NCI-H748 (cell line): ENCODE data around the gene SELE.
A peak's percentile ranks its signal among the peaks of the same experiment; 100 is the strongest.

Source experiments
- DNase-seq: peaks from one replicate; lab custom pipeline; 2025; ENCODE audit not compliant: unreplicated experiment; lab: John Stamatoyannopoulos, UW

SELE gene

GRCh38 chr1:169733924-169734323 lies at the start of gene SELE:
TSS of gene SELE (minus strand) at chr1:169734079. CDS start at chr1:169733612, 467 bp downstream.
- no peak for DNase-seq

GRCh38 chr1:169782596-169782995 lies 48.7 kb upstream of the SELE start:
- no peak for DNase-seq

GRCh38 chr1:169779970-169780369 lies 46.1 kb upstream of the SELE start:
- DNase-seq: no peak

- DNase-seq: no peak
These were observed 45.3 kb upstream of the SELE start for GRCh38 chr1:169779150-169779549.

- DNase-seq: no peak
These were observed 42.6 kb upstream of the SELE start for GRCh38 chr1:169776440-169776839.

GRCh38 chr1:169768161-169768560 lies 34.3 kb upstream of the SELE start:
- DNase-seq: no peak

GRCh38 chr1:169765580-169766331 lies 31.9 kb upstream of the SELE start:
- no peak for DNase-seq

GRCh38 chr1:169764919-169765318 lies 31.0 kb upstream of the SELE start:
- no peak for DNase-seq

GRCh38 chr1:169762699-169763098 lies 28.8 kb upstream of the SELE start:
- DNase-seq: no peak

GRCh38 chr1:169759038-169759437 lies 25.2 kb upstream of the SELE start:
- DNase-seq: no peak

- DNase-seq: no peak
These were observed 19.7 kb upstream of the SELE start for GRCh38 chr1:169753549-169753948.

- no peak for DNase-seq
These were observed 16.2 kb upstream of the SELE start for GRCh38 chr1:169750041-169750440.

GRCh38 chr1:169746550-169746949 lies 12.7 kb upstream of the SELE start:
- no peak for DNase-seq

- DNase-seq: no peak
These were observed 11.4 kb upstream of the SELE start for GRCh38 chr1:169745015-169745861.

- DNase-seq: no peak
These were observed 8.0 kb upstream of the SELE start for GRCh38 chr1:169741666-169742394.

- no peak for DNase-seq
These were observed 6.1 kb upstream of the SELE start for GRCh38 chr1:169739980-169740379.

GRCh38 chr1:169731446-169731845 lies 2.4 kb downstream of the SELE start:
- DNase-seq: peak; percentile 24

GRCh38 chr1:169729991-169730390 lies 3.9 kb downstream of the SELE start:
- no peak for DNase-seq

GRCh38 chr1:169727307-169727706 lies 6.6 kb downstream of the SELE start:
- DNase-seq: no peak

GRCh38 chr1:169726851-169727250 lies 7.0 kb downstream of the SELE start:
- DNase-seq: no peak

GRCh38 chr1:169725930-169726329 lies 7.9 kb downstream of the SELE start:
- no peak for DNase-seq

GRCh38 chr1:169724168-169724567 lies 9.7 kb downstream of the SELE start:
- no peak for DNase-seq
